ENCODE measurements around the gene OR51E1.
A peak's percentile ranks its signal among the peaks of the same experiment; 100 is the strongest.

The OR51E1 gene

DNA sequence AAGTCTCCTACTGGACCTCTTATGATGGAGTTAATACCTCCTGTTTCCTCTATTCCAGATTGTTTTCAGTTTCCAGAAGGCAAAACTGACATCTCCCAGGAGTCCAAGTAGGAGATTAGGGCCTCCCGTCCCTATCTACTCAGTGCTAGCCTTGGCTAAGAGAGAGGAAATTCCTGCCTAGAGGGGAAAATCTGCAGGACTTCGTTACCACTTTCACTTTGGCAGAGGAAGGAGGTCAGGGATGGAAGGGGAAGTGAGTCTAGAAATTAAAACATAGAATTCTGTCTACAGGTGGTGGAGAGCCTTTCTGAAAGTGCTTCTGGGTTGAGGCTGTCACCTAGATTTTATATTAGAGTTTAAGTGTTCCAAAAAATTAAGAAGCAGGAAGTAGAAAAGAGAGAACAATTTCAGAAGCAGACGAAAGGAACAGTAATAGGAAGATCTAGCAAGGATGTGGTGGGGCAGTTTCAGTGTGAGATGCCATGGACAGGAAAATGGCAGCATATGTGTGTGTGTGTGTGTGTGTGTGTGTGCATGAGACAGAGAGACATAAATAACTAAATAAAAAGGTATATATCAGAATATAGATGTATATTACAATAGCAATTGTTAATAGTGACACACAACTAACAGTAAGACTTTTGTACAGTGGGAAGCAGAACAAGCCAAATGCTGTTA, 33.4 kb upstream of the OR51E1 start:
- H3K4me3 ChIP-seq (ENCODE audit: control insufficient read depth, low read depth, low read length) = no peak overlapping the region
- TF ChIP-seq, protein P1, sequence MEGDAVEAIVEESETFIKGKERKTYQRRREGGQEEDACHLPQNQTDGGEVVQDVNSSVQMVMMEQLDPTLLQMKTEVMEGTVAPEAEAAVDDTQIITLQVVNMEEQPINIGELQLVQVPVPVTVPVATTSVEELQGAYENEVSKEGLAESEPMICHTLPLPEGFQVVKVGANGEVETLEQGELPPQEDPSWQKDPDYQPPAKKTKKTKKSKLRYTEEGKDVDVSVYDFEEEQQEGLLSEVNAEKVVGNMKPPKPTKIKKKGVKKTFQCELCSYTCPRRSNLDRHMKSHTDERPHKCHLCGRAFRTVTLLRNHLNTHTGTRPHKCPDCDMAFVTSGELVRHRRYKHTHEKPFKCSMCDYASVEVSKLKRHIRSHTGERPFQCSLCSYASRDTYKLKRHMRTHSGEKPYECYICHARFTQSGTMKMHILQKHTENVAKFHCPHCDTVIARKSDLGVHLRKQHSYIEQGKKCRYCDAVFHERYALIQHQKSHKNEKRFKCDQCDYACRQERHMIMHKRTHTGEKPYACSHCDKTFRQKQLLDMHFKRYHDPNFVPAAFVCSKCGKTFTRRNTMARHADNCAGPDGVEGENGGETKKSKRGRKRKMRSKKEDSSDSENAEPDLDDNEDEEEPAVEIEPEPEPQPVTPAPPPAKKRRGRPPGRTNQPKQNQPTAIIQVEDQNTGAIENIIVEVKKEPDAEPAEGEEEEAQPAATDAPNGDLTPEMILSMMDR (IDR thresholded peaks at IDR 0.05; ENCODE audit: control insufficient read depth, insufficient read depth, low read depth, low read length, missing control alignments) = no peak
- DNase-seq (ENCODE audit: low read depth) = no peak

DNA sequence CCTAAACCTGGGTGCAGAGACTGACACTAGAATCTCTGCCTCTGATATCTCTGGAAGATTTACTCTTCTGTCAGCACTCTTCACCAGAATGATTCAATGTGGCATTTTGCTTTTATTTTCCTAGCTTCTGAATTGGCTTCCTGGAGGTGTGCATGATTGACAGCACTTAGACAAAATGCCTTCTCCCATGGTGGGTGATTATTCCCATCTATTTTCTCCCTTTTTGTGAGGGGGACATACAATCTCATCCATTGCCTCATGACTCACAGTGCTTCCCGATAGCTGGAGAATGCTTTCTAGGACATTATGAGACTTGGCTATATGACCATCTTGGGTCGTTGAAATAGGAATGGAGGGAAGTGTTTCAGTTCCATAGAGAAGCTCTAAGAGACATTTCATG, 31.8 kb upstream of the OR51E1 start:
- TF ChIP-seq, protein P1 (IDR thresholded peaks at IDR 0.05; ENCODE audit: control insufficient read depth, insufficient read depth, low read depth, low read length, missing control alignments) = no peak
- no peak for DNase-seq (ENCODE audit: low read depth)
- no peak overlapping the region for H3K4me3 ChIP-seq (ENCODE audit: control insufficient read depth, low read depth, low read length)

DNA sequence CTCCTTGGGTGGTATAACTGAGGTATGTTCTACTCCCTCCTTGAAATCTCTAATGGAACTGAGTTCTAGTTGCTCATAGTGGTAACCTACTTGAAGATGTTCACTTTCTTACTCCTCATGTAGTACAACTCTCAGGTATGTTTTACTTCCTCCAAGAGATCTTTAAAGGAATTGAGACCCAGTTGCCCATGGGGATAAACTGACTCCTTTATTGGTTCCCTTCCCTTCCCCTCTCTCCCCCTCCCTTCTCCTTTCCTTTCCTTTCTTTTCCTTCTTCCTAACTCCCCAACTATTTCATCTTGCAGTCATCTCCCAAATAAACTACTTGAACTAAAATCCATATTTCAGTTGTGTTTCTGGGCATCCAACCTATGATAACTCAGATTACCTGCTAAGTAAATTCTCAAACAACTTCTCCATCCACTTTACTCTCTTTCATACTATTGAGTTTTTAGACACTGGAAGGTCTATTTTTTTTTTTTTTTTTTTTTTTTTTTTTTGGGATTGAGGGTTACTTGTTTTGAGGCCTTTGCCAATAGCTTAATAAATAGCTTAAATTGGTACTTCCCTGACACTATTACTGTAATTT, 27.8 kb upstream of the OR51E1 start:
- TF ChIP-seq, protein P1 (IDR thresholded peaks at IDR 0.05; ENCODE audit: control insufficient read depth, insufficient read depth, low read depth, low read length, missing control alignments) = no peak
- no peak overlapping the region for H3K4me3 ChIP-seq (ENCODE audit: control insufficient read depth, low read depth, low read length)
- no peak for DNase-seq (ENCODE audit: low read depth)

DNA sequence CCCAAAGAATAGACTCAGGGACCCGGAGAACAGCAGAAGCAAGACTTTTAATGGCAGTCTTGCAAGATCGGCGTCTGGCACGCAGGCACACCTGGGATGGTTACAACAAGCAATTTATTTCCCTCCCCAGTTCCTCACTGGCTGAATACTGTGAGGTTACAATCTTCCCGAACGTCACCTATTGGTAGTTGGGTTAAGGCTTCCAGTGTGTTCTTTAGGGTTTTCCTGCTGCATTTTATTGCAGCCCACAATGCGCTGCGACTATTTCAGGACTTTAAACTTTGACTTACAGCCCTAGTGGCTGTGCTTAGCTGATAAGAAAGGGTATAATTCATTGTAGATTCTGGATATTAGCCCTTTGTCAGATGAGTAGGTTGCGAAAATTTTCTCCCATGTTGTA, 24.3 kb upstream of the OR51E1 start:
- TF ChIP-seq, protein P1 (IDR thresholded peaks at IDR 0.05; ENCODE audit: control insufficient read depth, insufficient read depth, low read depth, low read length, missing control alignments) = no peak
- no peak for DNase-seq (ENCODE audit: low read depth)
- no peak overlapping the region for H3K4me3 ChIP-seq (ENCODE audit: control insufficient read depth, low read depth, low read length)

DNA sequence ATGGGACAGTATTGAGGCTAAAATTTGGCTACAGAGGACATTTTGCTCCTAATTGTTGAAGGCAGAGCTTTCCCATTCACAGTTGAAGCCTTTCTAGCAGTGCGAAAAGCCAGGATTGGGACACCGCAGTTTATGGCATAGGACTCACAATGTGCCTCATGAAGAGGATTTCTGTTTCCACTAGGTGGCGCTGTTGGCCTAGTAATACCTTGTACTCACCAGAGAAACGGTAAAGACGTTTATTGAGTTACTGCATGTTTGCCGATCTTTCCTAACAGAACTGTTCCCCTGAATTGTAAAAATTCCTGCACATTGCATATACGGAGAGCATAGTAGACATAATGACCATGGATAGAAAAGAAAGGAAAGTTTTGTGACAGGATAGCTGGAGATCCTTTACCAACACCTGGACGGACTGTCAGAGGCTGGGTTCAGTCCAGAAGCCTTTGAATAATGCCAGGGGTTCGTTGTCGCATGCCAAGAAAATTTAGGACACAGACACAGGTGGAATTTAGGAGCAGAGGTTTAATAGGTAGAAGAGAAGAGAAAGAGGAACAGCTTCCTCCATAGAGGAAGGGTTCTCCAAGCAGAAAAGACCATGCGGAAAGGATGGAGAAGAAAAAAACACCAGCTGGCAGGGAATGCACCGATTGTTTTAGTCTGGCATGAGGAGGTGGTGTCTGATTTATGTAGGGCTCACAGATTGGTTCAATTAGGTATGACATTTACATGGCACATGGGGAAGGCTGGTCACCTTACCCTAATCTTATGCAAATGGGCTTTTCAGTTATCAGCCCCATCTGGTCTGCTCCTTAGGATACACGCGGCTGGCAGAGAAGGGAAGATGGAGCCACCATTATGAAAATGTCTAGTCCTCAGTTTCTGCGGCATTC, 17.3 kb upstream of the OR51E1 start:
- no peak overlapping the region for H3K4me3 ChIP-seq (ENCODE audit: control insufficient read depth, low read depth, low read length)

DNA sequence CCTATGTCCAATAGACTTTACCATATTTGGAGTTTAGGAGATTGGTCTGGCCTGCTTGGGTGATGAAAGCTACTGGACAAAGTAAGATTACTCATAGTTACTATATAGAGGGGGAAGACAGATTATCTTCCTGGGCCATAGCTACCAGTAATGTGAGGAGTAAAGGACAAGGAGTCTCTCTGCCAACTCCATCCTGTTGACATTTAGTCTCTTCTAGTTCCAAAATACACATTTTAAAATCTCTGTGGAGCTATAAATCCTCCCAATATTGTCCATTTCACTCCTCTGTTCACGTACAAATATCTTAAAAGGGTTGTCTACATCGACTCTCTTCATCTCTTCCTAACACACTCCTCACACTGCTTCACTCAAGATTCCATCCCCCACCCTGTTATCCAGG, 7.6 kb upstream of the OR51E1 start:
- DNase-seq (ENCODE audit: low read depth) = no peak
- no peak overlapping the region for H3K4me3 ChIP-seq (ENCODE audit: control insufficient read depth, low read depth, low read length)
- TF ChIP-seq, protein P1 (IDR thresholded peaks at IDR 0.05; ENCODE audit: control insufficient read depth, insufficient read depth, low read depth, low read length, missing control alignments) = no peak

More for the DNA sequence above, 17.3 kb upstream of the OR51E1 start:
- no peak for DNase-seq (ENCODE audit: low read depth)
- TF ChIP-seq, protein P1 (IDR thresholded peaks at IDR 0.05; ENCODE audit: control insufficient read depth, insufficient read depth, low read depth, low read length, missing control alignments) = peak; percentile 54
